ENCODE results near the gene FAM53A. TPM values are rescaled to one million over a fixed set of nuclear protein-coding genes. Genes with fewer than 3 reads are reported as not detected.

FAM53A gene
- total and polyA plus RNA-seq, 2 of the 13 experiments (the other 11 are each of a cell fraction or from before 2014, with no cell fraction given) = 0.48 to 1.1 TPM

GRCh38 chr4:1693131-1693896, 9.2 kb upstream of the FAM53A start (continued):
- TF ChIP-seq ZNF496 (CRISPR knock-in tag; IDR thresholded peaks at IDR 0.05; ENCODE audit: insufficient replicate concordance) = no peak
- no peak for TF ChIP-seq ZNF549 (CRISPR knock-in tag; IDR thresholded peaks at IDR 0.05)
- no peak for TF ChIP-seq JDP2 (CRISPR knock-in tag; IDR thresholded peaks at IDR 0.05; ENCODE audit: borderline replicate concordance)
- TF ChIP-seq NFATC3 (CRISPR knock-in tag; IDR thresholded peaks at IDR 0.05) = no peak
- TF ChIP-seq, protein P1, sequence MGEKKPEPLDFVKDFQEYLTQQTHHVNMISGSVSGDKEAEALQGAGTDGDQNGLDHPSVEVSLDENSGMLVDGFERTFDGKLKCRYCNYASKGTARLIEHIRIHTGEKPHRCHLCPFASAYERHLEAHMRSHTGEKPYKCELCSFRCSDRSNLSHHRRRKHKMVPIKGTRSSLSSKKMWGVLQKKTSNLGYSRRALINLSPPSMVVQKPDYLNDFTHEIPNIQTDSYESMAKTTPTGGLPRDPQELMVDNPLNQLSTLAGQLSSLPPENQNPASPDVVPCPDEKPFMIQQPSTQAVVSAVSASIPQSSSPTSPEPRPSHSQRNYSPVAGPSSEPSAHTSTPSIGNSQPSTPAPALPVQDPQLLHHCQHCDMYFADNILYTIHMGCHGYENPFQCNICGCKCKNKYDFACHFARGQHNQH (CRISPR knock-in tag; IDR thresholded peaks at IDR 0.05) = 0 out of 2 replicates have a peak, but pooled peaks have one; percentile 28
- no peak for TF ChIP-seq ZNF18 (CRISPR knock-in tag; IDR thresholded peaks at IDR 0.05; ENCODE audit: insufficient replicate concordance)
- TF ChIP-seq NFIC (IDR thresholded peaks at IDR 0.05; ENCODE audit: low read length) = no peak
- 0 out of 2 replicates have a peak, but pooled peaks have one; percentile 54 for TF ChIP-seq ERF (CRISPR knock-in tag; IDR thresholded peaks at IDR 0.05)
- TF ChIP-seq TEAD3 (CRISPR knock-in tag; optimal IDR thresholded peaks at IDR 0.05; ENCODE audit: borderline replicate concordance) = peak; percentile 25
- no peak for TF ChIP-seq ZNF263 (CRISPR knock-in tag; IDR thresholded peaks at IDR 0.05)
- TF ChIP-seq ZNF331 (CRISPR knock-in tag; IDR thresholded peaks at IDR 0.05) = peak; percentile 57; the same call in 1 of the 2 replicates
- TF ChIP-seq, protein P2, sequence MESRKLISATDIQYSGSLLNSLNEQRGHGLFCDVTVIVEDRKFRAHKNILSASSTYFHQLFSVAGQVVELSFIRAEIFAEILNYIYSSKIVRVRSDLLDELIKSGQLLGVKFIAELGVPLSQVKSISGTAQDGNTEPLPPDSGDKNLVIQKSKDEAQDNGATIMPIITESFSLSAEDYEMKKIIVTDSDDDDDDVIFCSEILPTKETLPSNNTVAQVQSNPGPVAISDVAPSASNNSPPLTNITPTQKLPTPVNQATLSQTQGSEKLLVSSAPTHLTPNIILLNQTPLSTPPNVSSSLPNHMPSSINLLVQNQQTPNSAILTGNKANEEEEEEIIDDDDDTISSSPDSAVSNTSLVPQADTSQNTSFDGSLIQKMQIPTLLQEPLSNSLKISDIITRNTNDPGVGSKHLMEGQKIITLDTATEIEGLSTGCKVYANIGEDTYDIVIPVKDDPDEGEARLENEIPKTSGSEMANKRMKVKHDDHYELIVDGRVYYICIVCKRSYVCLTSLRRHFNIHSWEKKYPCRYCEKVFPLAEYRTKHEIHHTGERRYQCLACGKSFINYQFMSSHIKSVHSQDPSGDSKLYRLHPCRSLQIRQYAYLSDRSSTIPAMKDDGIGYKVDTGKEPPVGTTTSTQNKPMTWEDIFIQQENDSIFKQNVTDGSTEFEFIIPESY (CRISPR knock-in tag; IDR thresholded peaks at IDR 0.05) = peak; percentile 66
- no peak for TF ChIP-seq ZNF543 (CRISPR knock-in tag; IDR thresholded peaks at IDR 0.05)
- no peak for TF ChIP-seq ZNF704 (CRISPR knock-in tag; IDR thresholded peaks at IDR 0.05; ENCODE audit: borderline replicate concordance)
- no peak for TF ChIP-seq ZSCAN20 (CRISPR knock-in tag; IDR thresholded peaks at IDR 0.05; ENCODE audit: borderline replicate concordance)
- TF ChIP-seq SALL1 (CRISPR knock-in tag; IDR thresholded peaks at IDR 0.05) = peak; percentile 42
- TF ChIP-seq, protein P3, sequence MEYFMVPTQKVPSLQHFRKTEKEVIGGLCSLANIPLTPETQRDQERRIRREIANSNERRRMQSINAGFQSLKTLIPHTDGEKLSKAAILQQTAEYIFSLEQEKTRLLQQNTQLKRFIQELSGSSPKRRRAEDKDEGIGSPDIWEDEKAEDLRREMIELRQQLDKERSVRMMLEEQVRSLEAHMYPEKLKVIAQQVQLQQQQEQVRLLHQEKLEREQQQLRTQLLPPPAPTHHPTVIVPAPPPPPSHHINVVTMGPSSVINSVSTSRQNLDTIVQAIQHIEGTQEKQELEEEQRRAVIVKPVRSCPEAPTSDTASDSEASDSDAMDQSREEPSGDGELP (IDR thresholded peaks at IDR 0.05; ENCODE audit: borderline replicate concordance, low read depth) = no peak
- 0 out of 2 replicates have a peak, but pooled peaks have one; percentile 29 for TF ChIP-seq AHR (CRISPR knock-in tag; IDR thresholded peaks at IDR 0.05)
- no peak for TF ChIP-seq ZKSCAN5 (CRISPR knock-in tag; IDR thresholded peaks at IDR 0.05)
- TF ChIP-seq CTCF (CRISPR knock-in tag; IDR thresholded peaks at IDR 0.05) = peak; percentile 91
- no peak for TF ChIP-seq HMG20A (CRISPR knock-in tag; IDR thresholded peaks at IDR 0.05; ENCODE audit: borderline replicate concordance)

All from HepG2 (cell line).